DOHH2 (cell line): ENCODE results near the gene PHRF1.

Source experiments
- EZH2phosphoT487 ChIP-seq: fragments of 200-600 bp; sonication (generic); IDR thresholded peaks from 2 replicates; pipeline ENCODE4 v1.6.1; 2017; ENCODE audit warnings: borderline replicate concordance, mild to moderate bottlenecking, antibody characterized with exemption, low read length, moderate library complexity, mixed read lengths
- TF ChIP-seq, protein P1 (sequence below): fragments of 200-600 bp; sonication (generic); IDR thresholded peaks from one replicate; pipeline ENCODE4 v1.5.1; 2014; ENCODE audit warnings: antibody characterized with exemption, mild to moderate bottlenecking, low read depth, low read length; ENCODE audit not compliant: poor library complexity, severe bottlenecking

DNA sequence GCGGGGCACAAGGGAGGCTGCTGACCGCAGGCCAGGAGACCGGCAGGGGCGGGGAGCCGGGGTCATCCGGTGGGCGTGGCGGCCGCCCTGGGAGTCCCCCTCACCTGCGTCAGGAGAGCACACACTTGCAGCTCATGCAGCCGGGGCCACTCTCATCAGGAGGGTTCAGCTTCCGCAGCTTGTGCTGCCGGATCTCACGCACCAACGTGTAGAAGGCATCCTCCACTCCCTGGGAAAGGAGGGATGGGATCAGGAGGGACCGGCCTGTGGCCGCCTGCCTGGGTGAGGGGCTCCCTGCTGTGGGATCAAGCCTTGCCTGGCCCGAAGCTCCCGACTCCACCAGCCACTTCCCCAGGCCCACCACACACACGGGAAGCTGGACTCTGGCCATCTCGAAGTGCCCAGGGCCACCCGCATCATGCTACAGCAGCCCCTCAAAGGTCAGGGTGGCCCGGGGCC, 43.7 kb upstream of the PHRF1 start:
- TF ChIP-seq, protein P1, sequence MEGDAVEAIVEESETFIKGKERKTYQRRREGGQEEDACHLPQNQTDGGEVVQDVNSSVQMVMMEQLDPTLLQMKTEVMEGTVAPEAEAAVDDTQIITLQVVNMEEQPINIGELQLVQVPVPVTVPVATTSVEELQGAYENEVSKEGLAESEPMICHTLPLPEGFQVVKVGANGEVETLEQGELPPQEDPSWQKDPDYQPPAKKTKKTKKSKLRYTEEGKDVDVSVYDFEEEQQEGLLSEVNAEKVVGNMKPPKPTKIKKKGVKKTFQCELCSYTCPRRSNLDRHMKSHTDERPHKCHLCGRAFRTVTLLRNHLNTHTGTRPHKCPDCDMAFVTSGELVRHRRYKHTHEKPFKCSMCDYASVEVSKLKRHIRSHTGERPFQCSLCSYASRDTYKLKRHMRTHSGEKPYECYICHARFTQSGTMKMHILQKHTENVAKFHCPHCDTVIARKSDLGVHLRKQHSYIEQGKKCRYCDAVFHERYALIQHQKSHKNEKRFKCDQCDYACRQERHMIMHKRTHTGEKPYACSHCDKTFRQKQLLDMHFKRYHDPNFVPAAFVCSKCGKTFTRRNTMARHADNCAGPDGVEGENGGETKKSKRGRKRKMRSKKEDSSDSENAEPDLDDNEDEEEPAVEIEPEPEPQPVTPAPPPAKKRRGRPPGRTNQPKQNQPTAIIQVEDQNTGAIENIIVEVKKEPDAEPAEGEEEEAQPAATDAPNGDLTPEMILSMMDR = no peak
- no peak for TF ChIP-seq EZH2phosphoT487
